ENCODE results near the gene SYNDIG1. TPM values are rescaled to one million over a fixed set of nuclear protein-coding genes. Genes with fewer than 3 reads are reported as not detected.

The SYNDIG1 gene
- total RNA-seq, 4 donors from 2014 or later = not detected

DNA sequence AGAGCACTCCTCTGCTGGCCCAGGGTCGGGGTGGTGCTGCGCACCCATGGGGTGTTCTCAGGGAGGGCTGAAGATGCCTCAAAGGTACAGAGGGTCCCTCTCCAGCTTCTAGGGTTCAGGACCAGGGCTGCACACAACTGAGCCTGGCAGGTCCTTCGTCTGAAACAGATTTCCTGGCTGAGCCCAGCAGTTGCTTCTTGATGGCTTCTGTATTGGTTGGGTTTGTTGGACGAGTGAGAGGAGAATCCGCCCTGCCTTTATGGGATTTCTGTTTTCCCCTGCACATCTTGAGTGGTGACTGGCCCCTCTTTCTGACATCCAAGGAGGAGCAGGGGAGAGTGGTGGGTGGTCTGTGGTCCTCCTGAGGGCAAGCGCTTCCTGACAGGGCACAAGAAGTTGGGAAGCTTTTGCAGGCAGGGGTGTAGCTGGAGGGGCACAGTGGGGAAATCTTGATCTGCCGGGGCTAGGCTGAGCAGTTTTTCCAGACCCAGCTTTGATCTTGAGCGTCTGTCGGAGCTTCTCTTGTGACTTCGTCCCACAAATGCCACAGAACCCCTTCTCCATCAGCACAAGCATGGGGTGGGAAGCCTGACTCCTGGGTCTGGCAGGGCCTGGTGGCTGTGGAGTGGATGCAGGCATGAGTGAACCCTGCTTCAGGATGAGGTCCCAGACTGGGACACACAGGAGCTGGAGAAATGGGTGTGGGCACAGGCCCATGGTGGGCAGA lies 116.5 kb downstream of the SYNDIG1 start:
- no peak overlapping the region for H3K4me3 ChIP-seq
- H3K36me3 ChIP-seq = no peaks in the 10 kb centered on the region
- DNase-seq = no peak
- intact Hi-C loops (cut with DNase I) = no loop called here
- WGBS, 2 donors = 66 to 70% methylated on average over 2 to 7 of the region's 10 CpGs
- H3K9me3 ChIP-seq = no peaks in the 10 kb centered on the region
- H3K27ac ChIP-seq = no peak overlapping the region
- TF ChIP-seq, protein P1, sequence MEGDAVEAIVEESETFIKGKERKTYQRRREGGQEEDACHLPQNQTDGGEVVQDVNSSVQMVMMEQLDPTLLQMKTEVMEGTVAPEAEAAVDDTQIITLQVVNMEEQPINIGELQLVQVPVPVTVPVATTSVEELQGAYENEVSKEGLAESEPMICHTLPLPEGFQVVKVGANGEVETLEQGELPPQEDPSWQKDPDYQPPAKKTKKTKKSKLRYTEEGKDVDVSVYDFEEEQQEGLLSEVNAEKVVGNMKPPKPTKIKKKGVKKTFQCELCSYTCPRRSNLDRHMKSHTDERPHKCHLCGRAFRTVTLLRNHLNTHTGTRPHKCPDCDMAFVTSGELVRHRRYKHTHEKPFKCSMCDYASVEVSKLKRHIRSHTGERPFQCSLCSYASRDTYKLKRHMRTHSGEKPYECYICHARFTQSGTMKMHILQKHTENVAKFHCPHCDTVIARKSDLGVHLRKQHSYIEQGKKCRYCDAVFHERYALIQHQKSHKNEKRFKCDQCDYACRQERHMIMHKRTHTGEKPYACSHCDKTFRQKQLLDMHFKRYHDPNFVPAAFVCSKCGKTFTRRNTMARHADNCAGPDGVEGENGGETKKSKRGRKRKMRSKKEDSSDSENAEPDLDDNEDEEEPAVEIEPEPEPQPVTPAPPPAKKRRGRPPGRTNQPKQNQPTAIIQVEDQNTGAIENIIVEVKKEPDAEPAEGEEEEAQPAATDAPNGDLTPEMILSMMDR (IDR thresholded peaks at IDR 0.05) = no peak
- TF ChIP-seq POLR2A (IDR thresholded peaks at IDR 0.05) = no peak
- H3K4me1 ChIP-seq = no peaks in the 10 kb centered on the region
- no peaks in the 10 kb centered on the region for H3K27me3 ChIP-seq

DNA sequence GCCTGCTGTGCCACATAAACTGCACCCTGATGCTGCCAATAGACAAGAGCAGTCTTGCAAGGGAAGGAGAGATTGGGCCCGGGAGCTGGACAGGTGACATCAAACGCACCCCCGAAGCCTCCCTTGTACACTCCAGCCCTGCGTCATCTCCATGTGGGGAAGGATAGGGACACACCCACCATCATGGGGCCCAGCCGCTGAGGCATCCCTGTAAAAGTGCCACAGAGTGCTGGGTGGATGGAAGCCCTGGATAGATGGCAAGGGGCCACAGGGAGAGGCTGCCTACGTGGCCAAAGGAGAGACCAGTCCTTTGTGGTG lies 117.1 kb downstream of the SYNDIG1 start:
- TF ChIP-seq, protein P1 (IDR thresholded peaks at IDR 0.05) = no peak
- TF ChIP-seq POLR2A (IDR thresholded peaks at IDR 0.05) = no peak
- Histone ChIP-seq H3K36me3 (no peaks in the 10 kb centered on the region), H3K9me3 (no peaks in the 10 kb centered on the region), H3K27me3 (no peaks in the 10 kb centered on the region), H3K4me3 (no peak overlapping the region), H3K27ac (no peak overlapping the region), H3K4me1 (no peaks in the 10 kb centered on the region)
- no peak for DNase-seq
- intact Hi-C loops (cut with DNase I) = no loop called here
- WGBS, 2 donors = 49 to 65% methylated on average over 5 to 6 of the region's 6 CpGs

DNA sequence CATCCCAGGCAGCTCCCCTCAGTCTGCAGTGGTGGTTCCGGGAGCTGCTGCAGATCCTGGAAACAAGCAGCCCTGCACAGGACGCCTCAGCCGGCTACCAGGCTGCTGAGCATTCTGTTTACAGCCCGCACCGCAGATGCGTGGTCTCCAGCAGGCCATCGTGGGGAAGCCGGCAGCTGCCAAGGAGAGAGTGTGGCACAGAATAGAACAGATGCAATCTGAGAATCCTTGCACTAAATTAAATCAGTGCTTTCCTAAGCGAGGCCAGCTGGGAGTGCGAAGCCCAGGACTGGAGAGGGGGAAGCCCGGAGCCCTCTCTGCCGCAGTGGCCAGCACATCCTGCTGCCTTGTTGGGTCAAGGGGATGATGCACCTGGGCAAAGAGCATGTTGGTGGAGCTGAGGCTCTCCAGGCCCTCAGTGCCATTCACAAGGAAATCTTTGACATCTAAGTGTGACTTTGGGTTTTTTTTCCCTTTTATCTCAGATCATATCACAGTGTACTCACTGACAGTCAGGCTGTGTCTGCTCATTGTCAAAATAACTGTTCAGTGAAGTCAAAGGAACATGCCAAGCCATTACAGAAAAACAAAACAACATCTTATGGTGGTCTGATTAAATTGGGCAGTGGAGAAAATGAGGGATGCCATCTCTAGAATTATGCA lies 118.1 kb downstream of the SYNDIG1 start:
- H3K27me3 ChIP-seq = no peaks in the 10 kb centered on the region
- TF ChIP-seq, protein P1 (IDR thresholded peaks at IDR 0.05) = no peak
- no peak overlapping the region for H3K4me3 ChIP-seq
- intact Hi-C loops (cut with DNase I) = no loop called here
- H3K27ac ChIP-seq = no peak overlapping the region
- no peak for DNase-seq
- WGBS, 2 donors = 60 to 84% methylated on average over 2 to 4 of the region's 12 CpGs
- H3K4me1 ChIP-seq = no peaks in the 10 kb centered on the region
- no peaks in the 10 kb centered on the region for H3K36me3 ChIP-seq
- no peaks in the 10 kb centered on the region for H3K9me3 ChIP-seq

DNA sequence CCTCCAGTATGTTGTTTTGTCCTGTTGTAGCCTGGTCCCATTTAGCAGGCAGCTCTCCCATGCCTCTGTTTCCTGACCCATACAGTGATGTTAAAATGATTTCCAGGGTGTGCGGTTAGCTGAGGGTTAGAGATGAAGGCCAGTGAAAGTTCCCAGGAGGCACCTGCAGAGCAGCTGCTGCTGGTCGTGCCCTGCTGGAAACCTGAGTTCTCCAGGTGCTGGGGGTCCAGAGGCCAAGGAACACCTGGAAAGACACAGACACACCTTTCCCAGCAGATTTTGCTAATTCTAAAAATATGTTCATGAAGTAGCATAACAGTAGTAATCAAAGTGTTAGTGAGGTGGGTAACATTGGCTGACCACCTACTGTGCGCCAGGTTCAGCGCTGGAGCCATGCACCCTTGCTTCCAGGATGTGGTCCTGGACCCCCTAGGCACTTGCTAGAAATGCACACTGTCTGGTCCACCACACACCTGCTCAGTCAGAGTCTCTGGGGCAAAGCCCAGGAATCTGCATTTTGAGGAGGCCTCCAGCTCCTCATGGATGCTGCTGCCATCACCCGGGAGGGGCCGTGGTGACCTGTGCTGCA lies 118.7 kb downstream of the SYNDIG1 start:
- Histone ChIP-seq H3K36me3 (no peaks in the 10 kb centered on the region), H3K27me3 (no peaks in the 10 kb centered on the region), H3K27ac (no peak overlapping the region), H3K9me3 (no peaks in the 10 kb centered on the region), H3K4me1 (no peaks in the 10 kb centered on the region), H3K4me3 (no peak overlapping the region)
- intact Hi-C loops (cut with DNase I) = no loop called here
- no peak for TF ChIP-seq POLR2A (IDR thresholded peaks at IDR 0.05)
- TF ChIP-seq, protein P1 (IDR thresholded peaks at IDR 0.05) = no peak
- no peak for DNase-seq
- WGBS, 2 donors = 75 to 95% methylated on average over 3 to 5 of the region's 6 CpGs

DNA sequence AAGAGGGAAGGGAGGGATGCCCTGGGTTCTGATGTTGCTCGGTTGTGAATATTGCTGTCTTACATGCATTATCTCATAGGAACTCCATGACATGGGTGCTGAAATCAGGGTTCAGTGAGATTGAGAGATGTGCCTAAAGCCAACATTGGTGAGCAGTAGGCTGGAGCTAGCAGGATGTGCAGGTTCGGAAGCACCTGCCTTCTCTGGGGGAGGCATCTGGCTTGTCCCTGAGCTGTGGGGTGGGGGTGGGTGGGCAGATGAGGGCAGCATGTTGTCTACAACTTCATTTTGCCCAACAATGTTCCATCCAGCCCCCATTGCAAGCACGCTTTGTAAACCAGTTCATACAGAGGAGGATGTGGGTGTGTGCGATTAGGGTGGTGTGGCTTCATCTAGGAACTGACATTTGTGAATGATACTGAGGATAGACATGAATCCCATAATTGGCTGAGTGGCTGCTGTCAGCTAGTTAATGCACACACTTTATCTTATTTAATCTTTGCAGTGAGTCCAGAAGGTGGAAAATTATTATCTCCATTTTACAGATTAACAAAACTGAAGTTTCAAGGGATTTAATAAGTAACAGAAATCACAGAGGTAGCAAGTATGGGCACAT lies 119.4 kb downstream of the SYNDIG1 start:
- DNase-seq = no peak
- 76 to 93% methylated on average over 3 to 4 of the region's 4 CpGs for WGBS, 2 donors
- TF ChIP-seq, protein P1 (IDR thresholded peaks at IDR 0.05) = no peak
- no peak for TF ChIP-seq POLR2A (IDR thresholded peaks at IDR 0.05)

More for the DNA sequence above, 119.4 kb downstream of the SYNDIG1 start:
- Histone ChIP-seq H3K36me3 (no peaks in the 10 kb centered on the region), H3K27ac (no peak overlapping the region), H3K27me3 (no peaks in the 10 kb centered on the region), H3K4me3 (no peak overlapping the region), H3K4me1 (no peaks in the 10 kb centered on the region), H3K9me3 (no peaks in the 10 kb centered on the region)
- intact Hi-C loops (cut with DNase I) = no loop called here
